Activated T-helper 1 cell treated with Interleukin-2 at 50 U/mL for 16 hours (primary cell): ENCODE data around the gene TOR1B.
"Not testable (repeated sequence)": the region's sequence is repeated elsewhere in the genome, so short reads cannot be mapped to it uniquely, and the experiment has no call there.

ENCODE experiments used
- DNase-seq: peaks from one replicate; pipeline ENCODE4 v3.0.0-alpha.2; 2020; ENCODE audit warnings: low read depth

TOR1B gene, protein sequence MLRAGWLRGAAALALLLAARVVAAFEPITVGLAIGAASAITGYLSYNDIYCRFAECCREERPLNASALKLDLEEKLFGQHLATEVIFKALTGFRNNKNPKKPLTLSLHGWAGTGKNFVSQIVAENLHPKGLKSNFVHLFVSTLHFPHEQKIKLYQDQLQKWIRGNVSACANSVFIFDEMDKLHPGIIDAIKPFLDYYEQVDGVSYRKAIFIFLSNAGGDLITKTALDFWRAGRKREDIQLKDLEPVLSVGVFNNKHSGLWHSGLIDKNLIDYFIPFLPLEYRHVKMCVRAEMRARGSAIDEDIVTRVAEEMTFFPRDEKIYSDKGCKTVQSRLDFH

GRCh38 chr9:129802833-129803675 is at the start of gene TOR1B:
TSS of gene TOR1B (plus strand) at chr9:129803184. CDS start at chr9:129803213, 29 bp downstream.
- peak; percentile 89 for DNase-seq

DNA sequence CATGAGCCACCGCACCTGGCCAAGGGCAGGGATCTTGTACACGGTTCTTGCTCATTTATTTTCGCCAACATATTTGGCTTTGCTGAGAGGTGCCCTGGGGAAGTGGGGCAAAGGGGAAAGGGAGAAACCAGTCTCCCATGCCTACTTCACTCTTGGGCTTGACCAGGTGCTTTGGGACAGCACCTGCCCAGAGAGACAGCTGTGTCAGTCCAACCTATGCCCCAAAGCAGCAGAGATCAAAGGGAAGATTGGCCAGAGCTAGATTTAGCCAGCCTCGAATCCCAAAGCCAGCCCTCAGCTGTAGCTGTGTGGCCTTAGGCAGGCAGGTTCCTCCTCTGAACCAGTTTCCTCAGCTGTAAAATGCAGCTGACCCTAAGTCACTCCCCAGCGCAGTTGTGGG is 47.8 kb upstream of the TOR1B start:
- DNase-seq = no peak

GRCh38 chr9:129756191-129756590 is 46.8 kb upstream of the TOR1B start:
- no peak for DNase-seq

DNA sequence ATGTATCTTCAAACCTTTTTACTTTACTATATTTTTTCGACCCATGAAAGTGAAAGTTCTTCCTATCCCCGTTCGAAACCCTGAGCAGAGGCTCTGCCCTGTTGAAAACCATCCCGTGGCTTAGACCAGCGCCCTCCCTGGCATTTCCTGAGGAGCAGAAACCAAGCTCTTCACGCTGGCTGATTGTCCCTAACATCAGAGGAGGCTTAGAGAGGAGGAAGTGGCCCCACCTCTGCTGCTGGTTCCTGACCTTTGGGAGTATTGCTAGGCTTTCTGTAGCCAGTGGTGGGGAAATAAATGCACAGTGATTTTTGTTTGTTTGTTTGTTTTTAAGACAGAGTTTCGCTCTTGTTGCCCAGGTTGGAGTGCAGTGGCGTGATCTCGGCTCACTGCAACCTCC is 45.9 kb upstream of the TOR1B start:
- no peak for DNase-seq

DNA sequence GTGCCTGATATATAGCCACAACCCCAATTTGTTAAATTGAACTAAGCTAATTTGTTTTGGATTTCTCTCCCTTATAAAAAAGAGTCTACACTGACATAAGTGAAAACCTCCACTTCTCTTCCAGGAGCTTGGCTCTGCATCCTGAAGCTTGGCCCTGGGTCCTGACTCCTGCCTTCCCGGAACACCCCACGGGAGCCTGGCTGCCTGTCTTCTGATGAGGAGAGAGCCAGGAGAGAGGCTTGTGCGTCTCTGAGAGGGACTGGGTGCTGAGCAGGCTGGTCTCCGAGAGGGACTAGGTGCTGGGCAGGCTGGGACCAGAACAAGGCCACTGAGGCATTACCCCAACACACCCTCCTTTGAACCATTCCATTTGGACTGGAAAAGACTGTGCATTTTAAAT is 43.7 kb upstream of the TOR1B start:
- DNase-seq = no peak

- DNase-seq = no peak
These were observed 43.0 kb upstream of the TOR1B start for GRCh38 chr9:129759804-129760502.

DNA sequence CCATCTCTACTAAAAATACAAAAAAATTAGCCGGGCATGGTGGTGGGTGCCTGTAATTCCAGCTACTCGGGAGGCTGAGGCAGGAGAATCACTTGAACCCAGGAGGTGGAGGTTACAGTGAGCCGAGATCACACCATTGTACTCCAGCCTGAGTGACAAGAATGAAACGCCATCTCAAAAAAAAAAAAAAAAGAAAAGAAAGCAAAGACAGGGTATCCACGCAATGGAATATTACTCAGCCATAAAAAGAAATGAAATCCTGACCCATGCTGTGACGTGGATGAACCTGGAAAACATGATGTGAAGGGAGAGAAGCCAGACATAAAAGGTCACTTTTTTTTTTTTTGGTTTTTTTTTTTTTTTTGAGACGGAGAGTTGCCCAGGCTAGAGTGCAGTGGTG is 42.2 kb upstream of the TOR1B start:
- not testable (repeated sequence) for DNase-seq

DNA sequence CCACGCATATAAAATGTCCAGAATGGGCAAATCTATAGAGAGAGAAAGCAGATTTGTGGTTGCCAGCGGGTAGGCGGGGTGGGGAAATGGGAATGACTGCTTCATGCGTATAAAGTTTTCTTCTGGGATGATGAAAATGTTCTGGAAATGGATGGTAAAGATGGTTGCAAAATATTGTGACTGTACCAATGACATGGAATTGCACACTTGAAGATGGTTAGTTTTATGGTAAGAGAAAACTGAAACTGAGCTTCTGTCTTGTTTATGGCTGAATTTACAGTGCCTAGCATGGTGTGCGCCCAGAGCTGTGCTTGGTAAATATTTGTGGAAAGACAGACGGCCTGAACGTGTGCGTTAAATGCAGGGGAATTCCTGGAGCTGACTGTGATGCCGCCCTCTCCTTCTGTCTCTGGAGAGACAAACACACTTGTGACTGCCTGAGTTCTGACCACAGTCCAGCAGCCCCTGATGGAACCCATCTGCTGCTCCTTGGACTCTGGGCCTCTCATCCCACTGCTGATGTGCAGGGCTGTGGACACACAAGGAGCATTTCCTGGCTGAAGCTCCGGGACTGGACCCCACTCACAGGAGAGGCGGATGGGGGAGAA is 41.6 kb upstream of the TOR1B start:
- no peak for DNase-seq

DNA sequence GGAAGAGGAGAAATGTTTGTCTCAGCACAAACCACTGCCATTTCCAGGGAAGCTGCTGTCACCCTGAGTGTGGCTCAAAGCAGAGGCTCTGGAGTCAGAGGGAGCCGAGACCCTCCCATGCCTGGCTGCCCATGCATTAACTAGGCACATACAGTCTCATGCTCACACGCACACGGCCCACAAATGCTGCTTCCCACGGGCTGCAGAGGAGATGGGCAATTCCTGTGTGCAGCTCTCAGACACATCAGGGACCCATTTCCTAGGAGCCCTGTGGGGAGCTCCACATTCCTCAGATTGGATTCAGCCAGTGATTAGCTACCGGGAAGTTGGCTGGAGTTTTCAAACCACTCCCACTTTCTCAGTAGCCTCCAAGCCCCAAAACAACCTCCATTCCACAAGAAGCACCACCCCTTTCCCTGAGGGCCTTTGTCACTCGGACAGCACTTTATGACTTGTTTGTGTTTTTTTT is 41.0 kb upstream of the TOR1B start:
- DNase-seq = no peak

GRCh38 chr9:129762370-129762984 is 40.5 kb upstream of the TOR1B start:
- not testable (repeated sequence) for DNase-seq

DNA sequence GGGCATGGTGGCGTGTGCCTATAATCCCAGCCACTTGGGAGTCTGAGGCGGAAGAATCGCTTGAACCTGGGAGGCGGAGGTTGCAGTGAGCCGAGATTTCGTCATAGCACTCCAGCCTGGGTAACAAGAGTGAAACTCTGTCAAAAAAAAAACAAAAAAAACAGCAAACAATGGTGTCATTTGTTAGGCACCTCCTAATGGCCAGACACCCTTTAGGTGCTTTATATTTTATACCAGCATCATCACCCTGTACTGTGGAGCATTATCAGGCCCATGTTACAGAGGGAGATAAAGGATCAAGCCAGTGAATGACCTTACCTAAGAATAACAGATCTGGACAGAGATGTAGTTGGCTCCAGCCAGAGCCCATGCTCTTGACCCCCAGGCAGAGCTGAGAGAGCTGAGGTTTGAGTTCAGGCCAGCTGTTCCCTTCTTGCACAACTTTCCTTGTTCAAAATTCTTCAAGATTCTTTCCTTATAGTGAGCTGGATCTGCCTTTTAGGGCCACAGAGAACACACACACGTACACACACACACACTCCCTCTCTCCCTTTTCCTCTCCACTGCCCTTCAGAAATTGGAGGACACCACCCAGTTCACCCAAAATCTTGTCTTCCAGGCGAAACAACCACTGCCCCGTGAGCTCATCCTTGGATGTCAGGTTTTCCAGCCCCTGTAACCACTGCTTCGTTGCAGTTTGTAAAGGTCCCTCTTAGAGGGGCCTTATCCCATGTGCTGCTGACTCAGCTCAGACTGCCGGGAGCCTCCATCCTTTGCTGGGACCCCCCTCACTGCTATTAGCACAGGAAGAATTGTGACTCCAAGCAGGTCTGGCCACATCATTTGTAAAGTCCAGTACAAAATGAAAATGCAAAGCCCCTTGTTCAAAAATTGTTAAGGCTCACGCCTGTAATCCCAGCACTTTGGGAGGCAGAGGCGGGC is 39.7 kb upstream of the TOR1B start:
- no peak for DNase-seq

DNA sequence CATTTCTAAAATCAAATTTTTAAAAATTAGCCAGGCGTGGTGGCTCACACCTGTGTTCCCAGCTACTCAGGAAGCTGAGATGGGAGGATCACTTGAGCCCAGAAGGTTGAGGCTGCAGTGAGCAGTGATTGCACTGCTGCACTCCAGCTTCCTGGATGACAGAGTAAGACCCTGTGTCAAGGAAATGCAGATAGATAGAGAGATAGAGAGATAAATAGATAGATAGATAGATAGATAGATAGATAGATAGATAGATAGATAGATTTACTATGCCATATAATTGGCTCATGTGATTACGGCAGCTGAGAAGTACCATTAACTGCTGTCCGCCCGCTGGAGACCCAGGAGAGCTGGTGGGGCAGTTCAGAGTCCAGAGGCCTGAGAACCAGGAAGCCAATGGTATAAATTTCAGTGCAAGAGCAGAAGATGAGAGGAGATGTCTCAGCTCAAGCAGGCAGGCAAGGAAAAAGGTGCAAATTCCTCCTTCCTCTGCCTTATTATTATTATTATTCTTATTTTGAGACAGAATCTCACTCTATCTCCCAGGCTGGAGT is 37.1 kb upstream of the TOR1B start:
- no peak for DNase-seq

- no peak for DNase-seq
These were observed 34.5 kb upstream of the TOR1B start for GRCh38 chr9:129768486-129768885.

DNA sequence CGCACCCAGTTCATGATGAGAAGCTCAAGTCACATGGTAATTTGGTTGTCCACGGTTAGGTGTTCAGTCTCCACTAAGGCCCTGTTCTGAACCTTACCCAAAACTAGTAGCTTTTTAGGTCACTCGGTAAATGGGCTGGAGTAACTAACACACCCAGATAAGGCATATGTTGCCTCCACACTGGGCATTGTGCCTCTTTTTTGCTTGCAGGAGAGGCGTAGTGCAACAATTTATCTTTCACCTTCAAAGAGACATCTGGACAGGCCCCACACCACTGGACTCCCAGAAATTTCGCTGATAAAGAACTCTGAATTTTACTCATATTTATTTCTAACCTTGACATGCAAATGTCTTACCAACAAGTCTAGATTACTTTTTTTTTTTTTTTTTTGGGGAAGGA is 33.3 kb upstream of the TOR1B start:
- no peak for DNase-seq

- no peak for DNase-seq
These were observed 32.2 kb upstream of the TOR1B start for GRCh38 chr9:129770741-129771140.

DNA sequence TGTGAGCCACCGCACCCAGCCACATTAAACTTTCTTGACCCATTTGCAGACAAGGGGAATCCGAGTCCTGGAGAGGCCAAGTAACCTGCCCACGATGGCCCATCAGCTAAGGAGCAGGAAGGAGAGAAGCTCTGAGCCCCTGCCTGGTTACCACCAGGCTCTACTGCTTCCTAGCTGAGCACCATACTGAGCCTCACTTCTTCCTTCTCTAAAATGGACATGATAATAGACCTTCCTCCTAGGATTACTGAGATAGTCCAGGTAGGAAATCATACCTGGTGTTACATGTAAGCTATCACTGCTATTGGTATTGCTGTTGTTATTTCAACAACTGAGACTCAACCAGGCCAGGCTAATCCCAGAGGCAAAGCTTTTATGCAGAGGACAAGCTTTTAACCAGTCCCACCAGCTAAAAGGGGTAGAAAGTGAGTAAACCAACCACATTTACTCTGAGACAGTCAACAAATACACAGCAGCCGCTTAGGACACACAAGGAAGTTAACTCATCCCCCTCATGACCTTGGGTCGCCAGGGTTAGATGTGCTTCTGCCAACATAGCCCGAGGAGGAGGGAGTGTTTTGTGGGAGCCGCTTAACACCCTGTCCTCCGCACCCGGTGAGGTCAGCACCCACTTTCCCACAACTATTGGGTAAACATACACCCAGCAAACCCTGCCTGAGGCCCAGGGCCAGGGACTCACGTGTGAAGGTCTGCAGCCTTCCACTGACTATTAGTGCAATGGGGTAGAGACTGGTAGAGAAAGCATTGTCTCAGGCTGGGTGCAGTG is 29.5 kb upstream of the TOR1B start:
- DNase-seq = no peak

DNA sequence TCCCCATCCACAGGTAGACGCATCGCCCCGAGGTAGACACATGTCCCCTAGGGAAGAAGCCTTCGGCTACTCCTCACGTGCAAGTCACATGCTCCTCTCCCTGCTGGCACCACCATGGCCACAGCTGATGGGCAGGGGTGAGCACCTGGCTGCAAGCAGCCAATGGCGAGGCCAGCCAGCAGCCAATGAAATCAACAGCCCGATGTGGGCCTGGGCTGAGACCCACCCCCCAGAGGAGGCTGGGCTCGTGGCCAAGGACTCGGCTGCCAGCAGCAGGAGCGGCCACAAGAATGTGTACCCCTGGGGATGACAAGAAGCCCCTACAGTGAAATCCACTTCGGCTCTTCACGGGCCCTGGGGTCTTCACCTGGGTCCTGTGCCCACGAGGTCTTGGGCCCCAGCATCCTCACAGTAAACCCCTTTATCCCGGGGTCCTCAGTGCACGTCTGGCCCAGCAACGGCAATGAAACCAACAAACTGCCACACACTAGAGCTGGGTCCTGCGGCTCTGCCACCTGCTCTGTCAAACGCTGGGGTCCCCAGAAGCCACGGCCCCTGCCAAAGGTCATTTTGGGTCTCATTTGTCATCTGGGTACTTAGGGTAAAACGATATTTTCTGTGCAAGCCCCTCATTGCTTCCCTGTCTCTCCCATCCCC is 28.1 kb upstream of the TOR1B start:
- DNase-seq = no peak

DNA sequence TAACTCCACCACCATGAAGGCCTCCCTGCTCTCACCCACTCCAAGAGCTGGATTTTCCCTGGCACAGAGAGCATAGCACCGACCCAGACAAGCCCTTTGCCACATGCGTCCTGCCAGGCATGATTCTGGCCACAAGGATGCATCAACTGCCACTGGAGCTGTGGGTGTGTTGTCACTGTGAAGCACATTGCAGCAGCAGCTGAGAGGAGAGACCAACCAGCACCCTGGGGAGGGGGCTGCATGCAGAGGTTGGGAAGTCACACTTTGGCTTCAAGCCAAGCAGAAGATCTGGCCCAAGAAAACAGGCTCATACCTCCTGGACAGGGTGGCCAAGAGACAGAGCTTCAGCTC is 27.6 kb upstream of the TOR1B start:
- DNase-seq = no peak

GRCh38 chr9:129776096-129776495 is 26.9 kb upstream of the TOR1B start:
- not testable (repeated sequence) for DNase-seq
